Endothelial cell of umbilical vein (primary cell): ENCODE data around the gene SFXN2. TPM values are rescaled to one million over a fixed set of nuclear protein-coding genes. Genes with fewer than 3 reads are reported as not detected.

ENCODE experiments used
- BruUV-seq: library from RNA; stranded (reverse); fragments of 400-500 nt; replicated peaks from 2 replicates; lab custom pipeline; 2021; lab: Mats Ljungman, UMichigan
- CTCF ChIA-PET: fragments of 300-600, 350-600 bp; sonication (Branson Sonifier 250); formaldehyde crosslinking; loops from one replicate; lab custom pipeline; 2021; ENCODE audit warnings: antibody characterized with exemption, inconsistent platforms; lab: Charles Lee
- POLR2A ChIA-PET: fragments of 300-600, 350-600 bp; sonication (Branson Sonifier 250); formaldehyde crosslinking; loops from one replicate; lab custom pipeline; 2021; ENCODE audit warnings: antibody characterized with exemption, inconsistent platforms; lab: Charles Lee
- DNase-seq: peaks from one replicate; pipeline ENCODE4 v3.0.0-alpha.2; 2011; ENCODE audit warnings: low read depth, low spot score
- FAIRE-seq: peaks from 2 replicates; lab custom pipeline; 2011; peaks lifted over from hg19 to GRCh38; lab: Jason Lieb, UNC
- H2AFZ ChIP-seq: 2 replicates; pipeline ENCODE4 v1.6.0; 2012; ENCODE audit warnings: low read depth, low read length, control low read depth, inconsistent platforms
- H3K27ac ChIP-seq: 2 replicates; pipeline ENCODE4 v1.5.1; 2011; ENCODE audit warnings: low read depth, mild to moderate bottlenecking, control low read depth, low read length, moderate library complexity; ENCODE audit not compliant: insufficient read depth
- H3K27me3 ChIP-seq, 2 experiments: 2 replicates each; pipeline versions ENCODE4 v1.6.0 to v1.6.1; 2011; ENCODE audit warnings: low read length in 2 of 2, mixed read lengths in 1 of 2; ENCODE audit not compliant: control insufficient read depth in 2 of 2, insufficient read depth in 2 of 2
- H3K36me3 ChIP-seq, 2 experiments: 2 replicates in 1 of 2; 3 replicates in 1 of 2; pipeline ENCODE4 v1.5.1; 2011; ENCODE audit warnings: low read length in 2 of 2, mild to moderate bottlenecking in 1 of 2, moderate library complexity in 1 of 2; ENCODE audit not compliant: control insufficient read depth in 2 of 2, insufficient read depth in 2 of 2; ENCODE audit errors: extremely low read depth in 1 of 2
- H3K4me1 ChIP-seq: 3 replicates; pipeline ENCODE4 v1.5.1; 2011; ENCODE audit warnings: mild to moderate bottlenecking, low read length; ENCODE audit not compliant: control insufficient read depth, insufficient read depth; ENCODE audit errors: extremely low read depth
- H3K4me2 ChIP-seq: 2 replicates; pipeline ENCODE4 v1.6.1; 2011; ENCODE audit warnings: low read length, control low read depth, mixed read lengths; ENCODE audit not compliant: insufficient read depth
- H3K4me3 ChIP-seq, 3 experiments: fragments of 200-600 bp in 1 of 3; sonication (generic), shearing (Covaris generic) in 1 of 3; replicated peaks in 1 of 3; 2 replicates each; pipeline ENCODE4 v1.5.1; 2011 to 2016; ENCODE audit warnings: control low read depth in 3 of 3, low read length in 3 of 3, mild to moderate bottlenecking in 2 of 3, inconsistent platforms in 1 of 3, low read depth in 1 of 3, moderate library complexity in 1 of 3; ENCODE audit not compliant: insufficient read depth in 1 of 3
- H3K79me2 ChIP-seq: 2 replicates; pipeline ENCODE4 v1.6.0; 2012; ENCODE audit warnings: low read length, inconsistent platforms; ENCODE audit not compliant: control insufficient read depth, insufficient read depth
- H3K9ac ChIP-seq: replicated peaks from 2 replicates; pipeline ENCODE3; 2011; ENCODE audit warnings: low read length, control low read depth; ENCODE audit not compliant: insufficient read depth; ENCODE audit errors: extremely low read depth
- H3K9me1 ChIP-seq: replicated peaks from 3 replicates; pipeline ENCODE4 v1.6.0; 2011; ENCODE audit warnings: mild to moderate bottlenecking, low read length; ENCODE audit not compliant: control insufficient read depth, insufficient read depth; ENCODE audit errors: extremely low read depth
- H3K9me3 ChIP-seq: replicated peaks from 2 replicates; pipeline ENCODE4 v1.5.1; 2012; ENCODE audit warnings: low read length, inconsistent platforms; ENCODE audit not compliant: control insufficient read depth, insufficient read depth
- H4K20me1 ChIP-seq: replicated peaks from 2 replicates; pipeline ENCODE3; 2011; ENCODE audit warnings: mild to moderate bottlenecking, low read length; ENCODE audit not compliant: control insufficient read depth, insufficient read depth; ENCODE audit errors: extremely low read depth
- EZH2 ChIP-seq: IDR thresholded peaks from 2 replicates; pipeline ENCODE4 v1.6.1; 2012; ENCODE audit warnings: borderline replicate concordance, low read depth, mild to moderate bottlenecking, moderate library complexity, low read length, inconsistent platforms; ENCODE audit not compliant: severe bottlenecking
- FOS ChIP-seq: IDR thresholded peaks from 2 replicates; pipeline ENCODE4 v1.6.1; 2011; ENCODE audit warnings: mild to moderate bottlenecking, low read length, moderate library complexity, borderline replicate concordance; ENCODE audit not compliant: insufficient read depth
- GATA2 ChIP-seq: IDR thresholded peaks from 2 replicates; pipeline ENCODE4 v1.7.0; 2011; ENCODE audit warnings: low read depth, mild to moderate bottlenecking, moderate library complexity, mixed read lengths, low read length; ENCODE audit not compliant: insufficient read length, insufficient read depth
- JUN ChIP-seq: IDR thresholded peaks from 2 replicates; pipeline ENCODE4 v1.6.1; 2011; ENCODE audit warnings: borderline replicate concordance, low read depth; ENCODE audit not compliant: insufficient read length, insufficient read depth
- MYC ChIP-seq: IDR thresholded peaks from one replicate; pipeline ENCODE4 v1.6.1; 2011; ENCODE audit warnings: mild to moderate bottlenecking, low read depth, low read length
- POLR2A ChIP-seq: IDR thresholded peaks from 2 replicates; pipeline ENCODE4 v1.6.1; 2012; ENCODE audit warnings: low read depth, mild to moderate bottlenecking, control low read depth, low read length
- POLR2AphosphoS5 ChIP-seq: IDR thresholded peaks from 2 replicates; pipeline ENCODE4 v1.6.1; 2012; ENCODE audit warnings: low read depth, mild to moderate bottlenecking, control low read depth, low read length, moderate library complexity; ENCODE audit not compliant: insufficient read depth
- dilution Hi-C: fragments of 300-500 bp; cut with MboI; formaldehyde crosslinking; loops from one replicate; pipeline ENCODE4 v1.15.0; 2019; ENCODE audit warnings: low sequenced_read_pairs; ENCODE audit not compliant: extremely low pct_ligation_motif_present
- intact Hi-C: fragments of 100-400 bp; cut with micrococcal nuclease; formaldehyde crosslinking; loops from one replicate; pipeline ENCODE4 v1.10.0; 2022
- polyA plus RNA-seq, 4 experiments: library from polyadenylated mRNA; depleted of rRNA in 3 of 4; stranded (reverse) in 3 of 4; unstranded in 1 of 4; fragments of >200 nt; gene quantifications; 2 replicates each; pipeline versions ENCODE4 v1.2.1 to v1.2.3, GENCODE V29; 2011 to 2012; ENCODE audit warnings: missing spikeins in 1 of 4
- total RNA-seq: library from RNA; stranded (reverse); gene quantifications from 2 replicates; pipeline ENCODE4 v1.2.3, GENCODE V29; 2021
- TF ChIP-seq, protein P1 (sequence below): IDR thresholded peaks from 2 replicates; pipeline ENCODE4 v1.6.1; 2011; ENCODE audit not compliant: insufficient read depth, insufficient read length
- TF ChIP-seq, protein P2 (sequence below), 2 donors: IDR thresholded peaks; 1 replicate in 1 of 2; 2 replicates in 1 of 2; pipeline ENCODE4 v1.5.1; 2011; ENCODE audit warnings: low read length in 2 of 2, mild to moderate bottlenecking in 2 of 2, moderate library complexity in 2 of 2, control low read depth in 1 of 2, inconsistent platforms in 1 of 2, low read depth in 1 of 2; ENCODE audit not compliant: insufficient read depth in 1 of 2; ENCODE audit errors: extremely low read depth in 1 of 2

SFXN2 gene
- total and polyA plus RNA-seq, 2 donors (not counting 3 experiments of a cell fraction or from before 2014, with no cell fraction given): 9.8 to 17.0 TPM

DNA sequence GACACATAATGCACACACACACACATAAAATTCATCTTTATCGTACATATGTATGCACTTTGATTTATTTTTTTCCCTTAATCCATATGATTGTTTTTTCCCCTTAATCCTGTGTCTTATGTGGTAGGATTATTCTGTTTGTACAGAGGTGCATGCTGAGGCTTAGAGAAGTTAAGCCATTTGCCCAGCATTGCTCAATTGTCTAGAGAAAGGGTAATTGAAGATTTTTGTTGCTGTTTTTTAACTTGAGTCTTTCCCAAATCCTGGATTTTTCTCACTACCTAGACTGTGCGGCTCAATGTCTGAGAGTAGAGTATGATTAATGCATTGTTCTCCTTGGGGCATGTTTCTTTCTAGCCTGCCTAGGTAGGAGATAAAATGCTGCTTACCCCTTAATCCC is 64.3 kb downstream of the SFXN2 start:
- no peaks in the 10 kb centered on the region for H4K20me1 ChIP-seq
- H3K36me3 ChIP-seq: peaks cover 0 to 2% of the 10 kb centered on the region in 2 experiments
- POLR2A ChIA-PET: no interaction called here
- H3K4me3 ChIP-seq: no peak overlapping the region
- peaks cover 79% of the 10 kb centered on the region for H3K4me1 ChIP-seq
- peak; percentile 69 for FAIRE-seq
- H3K9me3 ChIP-seq: no peaks in the 10 kb centered on the region
- H3K9ac ChIP-seq: no peak overlapping the region
- no peaks in the 10 kb centered on the region for H3K9me1 ChIP-seq
- TF ChIP-seq POLR2A: no peak
- TF ChIP-seq, protein P1, sequence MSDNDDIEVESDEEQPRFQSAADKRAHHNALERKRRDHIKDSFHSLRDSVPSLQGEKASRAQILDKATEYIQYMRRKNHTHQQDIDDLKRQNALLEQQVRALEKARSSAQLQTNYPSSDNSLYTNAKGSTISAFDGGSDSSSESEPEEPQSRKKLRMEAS: no peak
- TF ChIP-seq MYC: no peak
- TF ChIP-seq, protein P2, sequence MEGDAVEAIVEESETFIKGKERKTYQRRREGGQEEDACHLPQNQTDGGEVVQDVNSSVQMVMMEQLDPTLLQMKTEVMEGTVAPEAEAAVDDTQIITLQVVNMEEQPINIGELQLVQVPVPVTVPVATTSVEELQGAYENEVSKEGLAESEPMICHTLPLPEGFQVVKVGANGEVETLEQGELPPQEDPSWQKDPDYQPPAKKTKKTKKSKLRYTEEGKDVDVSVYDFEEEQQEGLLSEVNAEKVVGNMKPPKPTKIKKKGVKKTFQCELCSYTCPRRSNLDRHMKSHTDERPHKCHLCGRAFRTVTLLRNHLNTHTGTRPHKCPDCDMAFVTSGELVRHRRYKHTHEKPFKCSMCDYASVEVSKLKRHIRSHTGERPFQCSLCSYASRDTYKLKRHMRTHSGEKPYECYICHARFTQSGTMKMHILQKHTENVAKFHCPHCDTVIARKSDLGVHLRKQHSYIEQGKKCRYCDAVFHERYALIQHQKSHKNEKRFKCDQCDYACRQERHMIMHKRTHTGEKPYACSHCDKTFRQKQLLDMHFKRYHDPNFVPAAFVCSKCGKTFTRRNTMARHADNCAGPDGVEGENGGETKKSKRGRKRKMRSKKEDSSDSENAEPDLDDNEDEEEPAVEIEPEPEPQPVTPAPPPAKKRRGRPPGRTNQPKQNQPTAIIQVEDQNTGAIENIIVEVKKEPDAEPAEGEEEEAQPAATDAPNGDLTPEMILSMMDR (IDR thresholded peaks at IDR 0.05; ENCODE audit: extremely low read depth in 1 of 2, insufficient read depth in 1 of 2, low read depth in 1 of 2, low read length in 2 of 2): no peak
- TF ChIP-seq GATA2: no peak
- TF ChIP-seq POLR2AphosphoS5: no peak
- no peak for TF ChIP-seq FOS
- no peak for TF ChIP-seq JUN
- TF ChIP-seq EZH2: no peak
- BruUV-seq: no TSS peak
- H3K27me3 ChIP-seq: no peaks in the 10 kb centered on the region
- DNase-seq: no peak
- dilution Hi-C loops (no loop called here), intact Hi-C loops (loop anchor here (5.0 kb wide), 1 partner anchor 36 kb away; the partner anchor contains the start of gene WBP1L)
- CTCF ChIA-PET: no interaction called here
- H3K27ac ChIP-seq: no peak overlapping the region
- H2AFZ ChIP-seq: no peak overlapping the region
- H3K79me2 ChIP-seq: peaks cover 28% of the 10 kb centered on the region
- no peak overlapping the region for H3K4me2 ChIP-seq
